ENCODE measurements around the gene FOXA3.
"Not testable (repeated sequence)": the region's sequence is repeated elsewhere in the genome, so short reads cannot be mapped to it uniquely, and the experiment has no call there.

Gene FOXA3

GRCh38 chr19:45876411-45877197 is 12.5 kb downstream of the FOXA3 start:
- DNase-seq = peak; percentile 64

- peak; percentile 56 for DNase-seq
Observed at GRCh38 chr19:45878043-45878794, 14.1 kb downstream of the FOXA3 start.

DNA sequence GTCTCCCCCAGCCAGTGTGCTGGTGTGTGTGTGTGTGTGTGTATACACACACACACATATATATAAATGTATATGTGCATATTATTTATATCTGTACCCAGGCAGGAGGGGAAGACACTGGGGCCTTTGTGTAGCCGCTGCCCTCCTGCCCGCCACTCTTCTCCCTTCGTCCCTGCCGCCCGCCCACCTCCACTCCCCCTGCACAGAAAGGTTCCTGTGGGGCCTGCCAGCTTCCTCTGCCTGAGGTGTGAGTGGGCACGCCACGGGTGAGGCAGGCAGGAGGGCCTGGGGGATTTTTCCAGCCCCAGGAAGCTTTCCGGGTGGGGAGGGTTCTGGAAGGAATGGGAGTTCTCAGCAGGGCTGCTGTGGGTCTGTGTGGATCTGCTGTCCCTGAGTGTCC is 14.9 kb downstream of the FOXA3 start:
- no peak for DNase-seq

DNA sequence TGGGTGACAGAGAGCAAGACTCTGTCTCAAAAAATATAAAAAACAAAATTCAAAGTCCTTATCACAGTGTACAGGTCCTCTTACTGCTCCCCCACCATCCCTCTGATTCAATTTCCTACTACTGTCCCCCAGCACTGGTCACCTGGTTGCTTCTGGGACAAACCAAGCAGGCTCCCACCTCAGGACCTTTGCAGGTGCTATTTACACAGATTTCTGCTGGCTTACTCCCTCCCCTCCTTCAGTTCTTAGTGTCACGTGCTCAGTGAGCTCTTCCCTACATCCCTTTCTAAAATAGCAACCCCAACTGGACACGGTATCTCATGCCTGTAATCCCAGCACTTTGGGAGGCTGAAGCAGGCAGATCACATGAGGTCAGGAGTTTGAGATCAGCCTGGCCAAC is 15.8 kb downstream of the FOXA3 start:
- DNase-seq = no peak

DNA sequence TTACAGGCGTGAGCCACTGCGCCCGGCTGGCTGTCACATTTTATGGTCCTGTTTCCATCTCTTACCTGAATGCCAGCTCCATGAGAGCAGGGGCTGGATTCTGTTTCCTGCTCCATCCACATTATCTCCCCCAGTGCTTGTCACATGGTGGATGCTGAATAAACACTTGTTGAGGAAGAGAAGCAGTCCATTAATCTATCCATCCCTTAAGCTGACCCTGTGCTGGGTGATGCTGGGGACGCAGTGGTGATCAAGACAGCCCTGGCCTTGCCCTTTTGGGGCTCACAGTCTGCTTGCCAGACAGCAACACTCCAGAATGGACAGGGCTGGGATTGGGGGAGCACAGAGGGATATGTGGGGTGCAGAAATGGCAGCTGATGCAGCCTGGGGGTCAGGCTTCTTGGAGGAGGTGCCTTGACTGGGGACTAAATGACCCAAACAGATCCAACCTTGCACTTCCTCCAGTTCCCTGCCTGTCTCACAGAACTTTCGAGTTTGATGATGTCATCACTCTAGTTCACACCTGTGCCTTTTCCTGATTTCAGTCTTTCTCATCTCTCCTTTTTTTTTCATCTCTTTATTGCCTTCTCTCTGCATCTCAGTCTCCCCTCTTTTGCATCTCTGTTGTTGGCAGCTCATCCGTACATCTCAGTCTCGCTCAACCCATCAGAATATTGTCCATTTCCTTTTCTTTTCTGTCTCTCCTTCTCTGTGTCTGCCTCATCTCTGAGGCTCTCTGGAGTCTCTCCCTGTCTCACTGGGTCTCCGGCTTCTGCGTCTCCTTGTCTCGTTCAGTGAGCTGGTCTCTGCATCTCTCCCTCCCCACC is 17.2 kb downstream of the FOXA3 start:
- DNase-seq = no peak

- no peak for DNase-seq
Observed at GRCh38 chr19:45881909-45882528, 17.9 kb downstream of the FOXA3 start.

DNA sequence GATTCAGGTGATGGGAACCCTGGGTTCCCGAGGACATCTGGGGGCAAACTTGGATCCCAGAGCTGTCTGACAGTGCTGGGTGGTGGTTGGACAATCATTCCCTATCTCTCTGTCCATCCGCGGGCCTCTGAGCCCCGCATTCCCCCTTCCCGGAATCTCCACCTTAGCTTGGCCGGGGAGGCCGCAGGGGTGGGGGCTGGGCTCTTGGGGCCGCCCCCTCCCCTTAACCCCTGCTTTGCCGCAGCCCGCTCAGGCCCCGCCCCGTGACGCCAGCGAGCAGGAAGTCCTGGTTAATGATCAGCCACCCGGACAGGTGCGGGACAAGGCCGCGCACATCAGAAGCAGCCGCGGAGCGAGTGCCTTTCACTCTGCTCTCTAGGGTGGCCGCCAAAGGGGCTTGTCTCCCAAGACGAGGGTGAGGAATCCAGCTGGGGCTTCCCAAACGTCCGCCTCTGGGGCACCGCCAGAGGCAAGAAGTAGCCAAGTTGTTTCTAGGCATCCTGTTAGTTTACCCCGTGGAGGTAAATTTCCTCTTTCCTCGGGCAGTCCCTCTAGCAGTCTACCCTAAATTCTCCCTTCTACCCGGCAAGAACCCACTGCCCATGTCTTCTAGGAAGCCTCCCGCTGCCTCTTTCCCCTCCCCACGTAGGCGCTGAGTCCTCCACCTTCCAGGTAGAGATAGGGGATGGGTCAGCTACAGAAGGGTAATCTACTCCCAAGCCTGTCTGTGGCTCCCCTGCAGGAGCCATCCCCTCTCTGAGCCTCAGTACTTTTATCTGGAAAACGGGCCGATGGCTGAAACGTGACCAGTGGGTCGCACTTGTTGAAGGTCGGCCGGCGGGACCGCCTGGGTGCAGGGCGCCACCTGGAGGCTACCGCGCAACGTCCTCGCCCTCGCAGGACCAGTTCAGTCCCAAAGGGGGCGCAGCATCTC is 18.8 kb downstream of the FOXA3 start:
- DNase-seq = peak; percentile 90

DNA sequence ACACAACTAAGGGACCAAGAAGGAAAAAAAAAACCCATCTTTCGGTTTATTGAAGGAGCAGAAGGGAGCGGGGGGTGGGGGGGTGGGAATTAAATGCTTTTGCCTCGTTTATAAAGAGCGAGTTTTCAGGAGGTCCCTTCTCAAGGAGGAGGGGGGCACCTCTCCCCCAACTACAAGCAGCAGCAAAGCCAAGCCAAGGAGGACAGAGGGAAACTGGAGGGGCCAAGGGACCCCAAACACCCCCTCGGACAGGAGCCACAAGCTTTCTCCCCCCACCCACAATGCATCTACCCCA is 19.4 kb downstream of the FOXA3 start:
- no peak for DNase-seq

DNA sequence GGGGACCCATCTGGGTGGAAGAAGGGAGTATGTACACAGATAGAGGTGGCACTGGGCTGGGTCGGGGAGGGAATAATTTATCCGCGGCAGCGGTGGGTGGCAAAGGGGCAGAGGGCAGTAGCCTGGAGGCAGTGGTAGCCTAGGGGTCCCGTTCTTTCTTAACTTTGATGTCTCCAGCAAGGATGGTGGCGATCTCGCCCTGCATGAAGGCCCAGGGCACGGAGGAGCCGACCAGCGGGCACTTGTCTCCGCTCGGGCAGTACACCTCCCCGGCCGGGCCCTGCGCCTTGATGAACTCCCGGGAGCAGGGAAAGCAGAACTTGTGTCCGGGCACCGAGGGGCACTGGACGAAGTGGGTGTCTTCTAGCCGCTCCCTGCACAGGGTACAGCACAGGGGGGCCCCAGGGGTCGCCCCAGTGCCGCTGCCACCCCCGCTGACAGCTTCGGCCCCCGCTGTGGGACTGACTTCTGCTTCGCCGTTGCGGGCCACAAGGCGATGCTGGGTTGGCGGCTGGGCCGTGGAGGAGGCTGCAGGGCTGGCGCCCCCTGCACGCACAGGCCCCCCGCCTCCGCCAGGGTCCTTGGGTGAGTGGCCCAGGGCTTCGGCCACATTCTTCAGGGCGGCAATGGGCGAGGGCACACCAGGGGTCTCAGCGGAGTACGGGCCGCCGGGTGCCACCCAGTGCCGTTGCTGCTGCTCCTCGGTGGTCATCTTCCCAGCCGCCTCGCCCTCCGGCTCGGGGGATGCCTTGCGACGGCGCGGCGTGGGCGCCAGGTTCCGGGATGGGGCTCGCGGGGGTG is 20.0 kb downstream of the FOXA3 start:
- DNase-seq = no peak

GRCh38 chr19:45884682-45885555 is 20.8 kb downstream of the FOXA3 start:
- DNase-seq = peak; percentile 42

DNA sequence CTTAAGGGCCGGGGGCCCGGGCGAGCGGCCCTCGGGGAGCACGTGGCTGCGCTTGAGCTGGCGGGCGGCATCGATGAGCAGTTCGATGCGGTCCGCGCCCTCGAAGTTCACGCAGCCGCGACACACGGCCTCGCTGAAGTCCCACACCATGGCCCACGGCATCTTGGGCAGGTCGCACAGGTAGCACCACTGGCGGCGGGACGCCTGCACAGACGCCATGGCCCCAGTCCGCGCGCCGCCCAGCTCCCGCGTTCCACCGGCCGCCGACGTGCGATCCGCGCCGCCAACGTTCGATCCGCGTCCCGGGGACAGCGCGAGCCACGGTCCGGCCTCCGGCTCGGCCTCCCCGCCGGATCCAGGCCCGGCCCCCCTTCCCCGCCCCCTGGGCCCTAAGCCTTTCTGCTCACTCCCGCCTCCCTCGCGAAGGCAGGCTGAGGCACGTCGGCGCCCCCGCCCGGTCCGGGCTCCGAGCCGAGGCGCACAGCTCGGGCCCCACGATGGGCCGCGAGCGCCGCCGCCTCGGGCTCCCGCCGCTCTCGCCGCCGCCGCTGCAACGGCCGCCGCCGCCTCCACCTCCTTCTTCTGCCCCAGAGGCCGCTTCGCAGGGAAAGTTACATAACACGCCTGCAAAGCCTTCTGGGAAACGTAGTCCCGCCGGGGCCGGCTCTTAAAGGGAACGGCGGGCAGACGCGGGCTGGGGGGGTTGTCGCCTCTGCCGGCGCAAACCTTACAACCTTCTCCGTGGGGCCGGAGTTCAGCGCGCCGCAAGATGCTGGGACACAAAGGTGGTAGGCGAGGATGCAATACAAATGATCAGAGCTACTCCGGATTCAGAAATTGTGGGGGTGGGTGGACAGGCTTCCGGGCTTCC is 21.7 kb downstream of the FOXA3 start, which contains the start of gene IRF2BP1:
Gene IRF2BP1 (minus strand): TSS at position 586 of the 871 bp plus-strand sequence. CDS start 367 bp downstream, at position 219.
- peak; percentile 92 for DNase-seq

GRCh38 chr19:45886427-45887199 is 22.5 kb downstream of the FOXA3 start:
- DNase-seq = peak; percentile 94

- DNase-seq = no peak
Observed at GRCh38 chr19:45887200-45887710, 23.1 kb downstream of the FOXA3 start.

GRCh38 chr19:45889210-45889885 is 25.2 kb downstream of the FOXA3 start:
- DNase-seq = no peak

DNA sequence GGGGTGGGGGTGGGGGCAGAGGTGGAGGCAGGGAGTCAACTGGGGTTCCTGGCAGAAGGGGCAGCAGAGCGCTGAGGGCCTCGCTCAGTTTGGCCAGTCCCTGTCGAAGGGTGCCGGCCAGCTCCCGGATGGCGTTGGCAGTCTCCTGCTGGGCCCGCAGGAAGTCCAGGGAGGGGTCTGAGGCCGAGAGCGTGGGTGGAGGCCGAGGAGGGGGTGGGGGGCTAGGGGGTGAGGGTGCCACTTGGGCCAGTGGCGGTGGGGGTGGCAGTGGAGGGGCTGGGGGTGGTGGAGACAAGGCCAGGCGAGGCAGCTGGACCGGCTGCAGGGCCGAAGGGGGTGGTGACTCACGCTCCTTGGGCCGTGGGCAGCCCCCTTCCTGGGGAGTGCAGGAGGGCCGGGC is 26.8 kb downstream of the FOXA3 start:
- DNase-seq = no peak

- DNase-seq = no peak
Observed at GRCh38 chr19:45895519-45895972, 31.4 kb downstream of the FOXA3 start.

DNA sequence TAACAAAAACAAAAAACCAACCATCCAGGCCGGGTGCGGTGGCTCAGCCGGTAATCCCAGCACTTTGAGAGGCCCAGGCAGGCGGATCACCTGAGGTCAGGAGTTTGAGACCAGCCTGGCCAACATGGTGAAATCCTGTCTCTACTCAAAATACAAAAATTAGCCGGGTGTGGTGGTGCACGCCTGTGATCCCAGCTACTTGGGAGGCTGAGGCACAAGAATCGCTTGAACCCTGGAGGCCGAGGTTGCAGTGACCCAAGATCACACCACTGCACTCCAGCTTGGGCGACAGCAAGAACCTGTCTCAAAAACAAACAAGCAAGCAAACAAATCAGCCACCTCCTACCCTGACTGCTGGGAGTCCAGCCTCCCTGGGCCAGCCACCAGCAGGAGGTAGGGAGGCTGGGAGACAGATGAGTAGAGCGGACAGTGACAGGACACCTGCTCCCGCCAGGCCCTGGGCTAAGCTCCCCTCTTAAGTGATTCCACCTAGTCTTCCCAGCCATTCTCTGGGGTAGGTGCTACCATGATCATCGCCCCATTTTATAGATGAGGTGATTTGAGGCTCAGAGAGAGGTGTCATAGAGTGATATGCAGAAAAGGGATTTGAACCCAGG is 32.0 kb downstream of the FOXA3 start:
- DNase-seq = not testable (repeated sequence)

Data from activated CD4-positive, alpha-beta T cell treated with anti-CD3 and anti-CD28 coated beads for 48 hours (primary cell).